ENCODE results near the gene SERPINH1.

DNA sequence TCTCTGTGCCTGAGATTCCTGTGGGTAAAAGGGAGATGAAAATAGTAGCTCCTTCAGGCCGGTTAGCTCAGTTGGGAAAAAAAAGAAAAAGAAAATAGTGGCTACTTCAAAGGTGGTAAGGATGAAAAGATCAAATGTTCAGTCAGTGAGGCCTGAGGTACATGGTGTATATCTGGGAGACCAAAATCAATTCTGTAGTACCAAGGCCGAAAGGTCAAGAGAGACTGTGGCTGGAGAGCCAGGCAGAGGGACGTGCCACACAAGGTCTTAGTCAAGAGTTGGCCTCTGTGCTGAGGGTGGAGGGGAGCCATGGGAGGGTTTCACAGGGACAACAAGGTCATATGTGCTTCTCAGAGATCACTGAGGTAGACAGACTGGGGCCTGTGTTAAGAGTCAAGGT lies 31.5 kb upstream of the SERPINH1 start:
- TF ChIP-seq YY1 (IDR thresholded peaks at IDR 0.05; ENCODE audit: insufficient read depth, insufficient read length): no peak
- no peak for TF ChIP-seq ZNF274 (IDR thresholded peaks at IDR 0.05; ENCODE audit: low read depth, low read length)
